ENCODE results near the gene POLR3A.

- no peak for TF ChIP-seq GATA2 (IDR thresholded peaks at IDR 0.05; ENCODE audit: low read depth, low read length)
- no peak for TF ChIP-seq GATA3 (IDR thresholded peaks at IDR 0.05; ENCODE audit: low read depth, low read length)
Measured at GRCh38 chr10:78023741-78024140, 5.6 kb downstream of the POLR3A start.
